SW480 (cell line): ENCODE results near the gene CYP26A1.

Source experiments
- DNase-seq: peaks from one replicate; pipeline ENCODE4 v3.0.0-alpha.2; 2016; ENCODE audit warnings: low spot score

The CYP26A1 gene

DNA sequence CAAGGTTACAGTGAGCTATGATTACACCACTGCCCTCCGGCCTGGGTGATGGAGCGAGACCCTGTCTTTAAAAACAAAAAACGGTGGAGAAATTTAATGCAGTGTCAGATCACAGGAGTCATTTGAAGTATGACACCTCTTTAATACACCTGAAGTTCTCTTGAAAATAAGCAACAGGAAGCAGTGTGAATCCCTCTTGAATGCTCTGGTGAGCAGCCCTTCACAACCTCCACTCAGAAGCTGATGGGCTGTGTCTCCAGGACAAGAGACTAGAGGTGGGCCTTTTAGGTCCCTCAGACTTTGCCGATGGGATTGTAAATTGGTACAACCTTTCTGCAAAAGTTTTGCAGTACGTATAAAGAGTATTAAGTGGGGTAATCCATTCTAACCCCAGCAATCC, 50.1 kb downstream of the CYP26A1 start:
- no peak for DNase-seq

DNA sequence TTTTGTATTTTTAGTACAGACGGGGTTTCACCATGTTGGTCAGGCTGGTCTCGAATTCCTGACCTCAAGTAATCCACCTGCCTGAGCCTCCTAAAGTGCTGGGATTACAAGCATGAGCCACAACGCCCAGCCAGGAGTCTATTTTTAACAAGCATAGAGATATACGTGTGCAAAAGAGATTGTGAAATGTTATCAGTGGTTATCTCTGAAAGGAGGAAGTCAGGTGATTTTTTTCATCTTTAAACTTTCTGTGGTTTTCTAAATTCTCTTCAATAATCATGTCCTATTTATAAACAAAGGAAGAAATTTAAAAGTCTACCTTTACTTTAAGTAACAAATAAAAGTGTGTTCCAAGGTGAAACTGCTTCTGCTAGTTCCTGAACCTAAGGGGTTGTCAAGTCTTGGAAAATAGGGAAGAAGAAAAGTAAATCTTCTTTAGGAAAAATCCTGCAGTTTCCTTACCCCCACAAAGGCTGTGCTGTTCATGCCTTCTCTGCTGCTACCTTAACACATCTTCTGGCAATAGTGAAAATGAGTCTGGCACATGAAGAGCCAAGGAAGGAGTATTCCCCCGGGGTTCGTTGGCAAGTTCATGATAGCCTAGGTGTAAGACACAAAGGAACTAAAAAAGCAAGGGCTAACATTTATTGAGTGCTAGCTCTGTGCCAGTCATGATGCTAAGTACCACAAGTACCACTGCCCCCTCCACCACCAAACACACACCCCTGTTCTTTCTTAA, 51.1 kb downstream of the CYP26A1 start:
- DNase-seq: no peak

DNA sequence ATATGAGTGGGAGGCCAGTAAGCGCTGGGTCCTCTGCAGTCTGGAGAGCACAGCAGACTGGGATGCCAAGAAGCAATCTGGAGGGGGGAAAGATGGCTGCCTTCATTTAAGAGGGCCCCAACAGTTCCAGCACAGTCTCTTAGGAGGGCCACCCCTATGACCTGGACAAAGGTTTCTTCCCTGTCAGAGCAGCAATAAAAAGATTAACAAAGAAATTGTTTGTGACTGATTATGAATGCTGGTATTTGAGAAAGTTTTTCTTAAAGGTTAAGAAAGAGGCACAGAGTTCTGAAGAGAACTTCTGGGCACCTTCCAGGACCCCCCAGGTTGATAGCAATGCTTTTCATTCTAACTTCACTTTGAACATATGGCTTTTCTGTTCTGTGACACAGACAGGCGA, 52.3 kb downstream of the CYP26A1 start:
- DNase-seq: no peak

DNA sequence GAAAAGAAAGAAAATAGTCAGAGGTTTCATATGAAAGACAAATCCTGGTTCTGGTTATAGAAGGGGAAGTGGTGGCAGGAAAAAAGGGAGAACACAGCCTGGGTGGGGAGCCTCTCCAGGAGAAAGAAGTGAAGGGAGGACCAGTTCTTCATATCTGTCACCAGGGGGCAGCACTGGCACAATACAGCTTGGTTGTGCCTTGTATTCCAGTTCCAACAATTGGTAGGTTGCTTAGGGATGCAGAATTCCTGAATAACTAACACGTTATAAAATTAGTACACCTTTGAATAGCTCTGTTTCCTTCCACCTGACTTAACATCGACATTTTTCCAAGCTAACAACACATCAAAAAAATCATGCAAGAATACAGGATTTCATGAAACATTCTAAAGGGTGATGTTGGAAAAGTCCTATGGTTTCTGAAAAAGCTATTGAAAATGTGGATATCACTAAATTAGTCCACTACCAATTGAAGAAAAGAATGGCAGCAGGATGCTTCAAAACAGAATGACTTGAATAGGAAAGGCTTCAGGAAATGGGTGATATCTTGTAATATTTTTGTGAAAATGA, 52.9 kb downstream of the CYP26A1 start:
- no peak for DNase-seq
